GM23248 (cell line): ENCODE measurements around the gene TLX3. TPM values are rescaled to one million over a fixed set of nuclear protein-coding genes. Genes with fewer than 3 reads are reported as not detected.

ENCODE experiments used
- DNase-seq: peaks from one replicate; pipeline ENCODE4 v3.0.0-alpha.2; 2015
- H2AFZ ChIP-seq: fragments of 200-600 bp; sonication (generic); 2 replicates; pipeline ENCODE4 v1.6.1; 2016; ENCODE audit warnings: antibody characterized with exemption
- H3F3A ChIP-seq: fragments of 200-600 bp; sonication (generic); 2 replicates; pipeline ENCODE4 v1.6.1; 2016; ENCODE audit warnings: mild to moderate bottlenecking, antibody characterized with exemption, mixed run types; ENCODE audit not compliant: insufficient read depth
- H3K27ac ChIP-seq: fragments of 200-600 bp; sonication (generic); 2 replicates; pipeline ENCODE4 v1.5.1; 2016; ENCODE audit warnings: mild to moderate bottlenecking
- H3K27me3 ChIP-seq: fragments of 200-600 bp; sonication (generic); replicated peaks from 2 replicates; pipeline ENCODE4 v1.6.1; 2016; ENCODE audit warnings: mild to moderate bottlenecking; ENCODE audit not compliant: insufficient read depth
- H3K36me3 ChIP-seq: fragments of 200-600 bp; sonication (generic); 2 replicates; pipeline ENCODE4 v1.6.1; 2016; ENCODE audit warnings: low read depth, mild to moderate bottlenecking
- H3K4me1 ChIP-seq: fragments of 200-600 bp; sonication (generic); 2 replicates; pipeline ENCODE4 v1.6.1; 2016; ENCODE audit warnings: mild to moderate bottlenecking; ENCODE audit not compliant: insufficient read depth
- H3K4me2 ChIP-seq: fragments of 200-600 bp; sonication (generic); one replicate; pipeline ENCODE4 v1.6.1; 2016; ENCODE audit warnings: mild to moderate bottlenecking; ENCODE audit not compliant: unreplicated experiment
- H3K4me3 ChIP-seq: fragments of 200-600 bp; sonication (generic); 2 replicates; pipeline ENCODE4 v1.5.1; 2016; ENCODE audit warnings: mild to moderate bottlenecking
- H3K79me2 ChIP-seq: fragments of 200-600 bp; sonication (generic); 2 replicates; pipeline ENCODE4 v1.6.1; 2016; ENCODE audit warnings: mild to moderate bottlenecking; ENCODE audit not compliant: insufficient read depth
- H3K9ac ChIP-seq: fragments of 200-600 bp; sonication (generic); 2 replicates; pipeline ENCODE4 v1.6.1; 2016; ENCODE audit warnings: mild to moderate bottlenecking
- H3K9me2 ChIP-seq: fragments of 200-600 bp; sonication (generic); 2 replicates; pipeline ENCODE4 v1.6.1; 2016; ENCODE audit warnings: mixed run types, mild to moderate bottlenecking, moderate library complexity; ENCODE audit not compliant: insufficient read depth
- H3K9me3 ChIP-seq: fragments of 200-600 bp; sonication (generic); one replicate; pipeline ENCODE4 v1.6.1; 2017; ENCODE audit warnings: low read depth
- H4K20me1 ChIP-seq: fragments of 200-600 bp; sonication (generic); 2 replicates; pipeline ENCODE4 v1.6.0; 2016; ENCODE audit not compliant: insufficient read depth
- EZH2 ChIP-seq: fragments of 200-600 bp; sonication (generic); IDR thresholded peaks from 2 replicates; pipeline ENCODE4 v1.6.1; 2018; ENCODE audit warnings: antibody characterized with exemption, mild to moderate bottlenecking; ENCODE audit not compliant: insufficient read depth, poor library complexity, severe bottlenecking
- EZH2phosphoT487 ChIP-seq: fragments of 200-600 bp; sonication (generic); IDR thresholded peaks from 2 replicates; pipeline ENCODE4 v1.6.1; 2018; ENCODE audit warnings: antibody characterized with exemption, moderate library complexity, mild to moderate bottlenecking, low read depth; ENCODE audit not compliant: insufficient read depth
- WGBS, 2 experiments: methylation state at CpG; one replicate each; pipeline ENCODE4 v1.1.6; 2015 to 2017; ENCODE audit warnings: low lambda C conversion rate in 2 of 2, low coverage in 1 of 2; ENCODE audit errors: missing lambda C conversion rate in 2 of 2; 5-methylcytosine and 5-hydroxymethylcytosine counted together
- in situ Hi-C: fragments of 300-500 bp; cut with MboI; formaldehyde crosslinking; loops from 2 replicates; pipeline ENCODE4 v1.15.0; 2020
- polyA plus RNA-seq: library from polyadenylated mRNA; unstranded; fragments of >200 nt; fragmentation: Nextera tagmentation; extraction: Ambion mirVana; gene quantifications from 2 replicates; pipeline ENCODE4 v1.2.1, GENCODE V29; 2016
- total RNA-seq: library from RNA; depleted of rRNA; stranded (reverse); fragments of >200 nt; shearing (Covaris generic); gene quantifications from 2 replicates; pipeline ENCODE4 v1.2.3, GENCODE V29; 2014

TLX3 gene
- total and polyA plus RNA-seq, 2 experiments from 2014 or later = not detected

DNA sequence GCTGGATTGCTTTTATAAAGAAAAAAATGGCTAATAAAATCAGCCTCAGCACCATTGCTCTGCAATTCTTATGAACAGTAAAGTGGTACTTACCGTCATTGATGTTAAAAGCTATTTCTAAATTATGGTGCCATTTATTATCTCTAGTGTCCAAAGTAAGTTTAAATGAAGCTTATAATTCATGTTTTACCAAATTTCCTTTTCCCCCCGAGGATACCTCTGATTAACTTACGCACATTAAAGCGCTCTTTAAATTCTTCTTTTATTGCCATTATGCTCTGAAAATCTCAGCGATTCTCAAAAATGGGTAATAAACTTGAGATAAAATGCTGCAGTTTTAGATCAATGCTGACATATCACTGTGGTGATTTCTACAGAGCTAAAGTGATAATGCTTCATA lies 13.5 kb downstream of the TLX3 start:
- Histone ChIP-seq H3K9ac (no peak overlapping the region), H3K4me2 (no peak overlapping the region), H3K9me2 (no peaks in the 10 kb centered on the region), H3K9me3 (no peaks in the 10 kb centered on the region), H3K4me1 (no peaks in the 10 kb centered on the region), H3K36me3 (no peaks in the 10 kb centered on the region), H3K4me3 (no peak overlapping the region), H3K79me2 (no peaks in the 10 kb centered on the region), H3F3A (no peaks in the 10 kb centered on the region), H3K27me3 (peaks cover 85% of the 10 kb centered on the region), H2AFZ (no peak overlapping the region), H4K20me1 (no peaks in the 10 kb centered on the region), H3K27ac (no peak overlapping the region)
- TF ChIP-seq EZH2phosphoT487 = no peak
- no peak for TF ChIP-seq EZH2
- DNase-seq = no peak
- in situ Hi-C loops = no loop called here
- 66 to 68% methylated on average over 5 of the region's 5 CpGs for WGBS, 2 experiments

DNA sequence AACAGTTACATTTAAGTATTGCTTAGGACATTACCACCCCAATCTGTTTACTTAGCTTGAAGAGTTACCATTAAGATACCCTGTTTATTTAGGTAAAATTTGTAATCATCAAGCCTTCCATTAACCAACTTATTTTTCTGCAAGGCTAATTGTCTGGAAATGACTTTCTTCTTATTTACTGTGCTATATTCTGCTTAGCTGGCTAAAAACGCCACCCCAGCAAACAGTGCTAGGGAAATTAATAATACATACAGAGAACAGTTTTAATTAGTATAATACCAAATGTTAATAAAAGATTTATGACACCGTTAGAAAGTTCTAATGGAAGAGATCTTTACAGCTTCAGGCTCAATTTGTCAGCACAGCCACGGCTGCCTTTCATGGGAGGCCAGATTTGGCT lies 14.0 kb downstream of the TLX3 start:
- H3K27me3 ChIP-seq = peaks cover 85% of the 10 kb centered on the region

DNA sequence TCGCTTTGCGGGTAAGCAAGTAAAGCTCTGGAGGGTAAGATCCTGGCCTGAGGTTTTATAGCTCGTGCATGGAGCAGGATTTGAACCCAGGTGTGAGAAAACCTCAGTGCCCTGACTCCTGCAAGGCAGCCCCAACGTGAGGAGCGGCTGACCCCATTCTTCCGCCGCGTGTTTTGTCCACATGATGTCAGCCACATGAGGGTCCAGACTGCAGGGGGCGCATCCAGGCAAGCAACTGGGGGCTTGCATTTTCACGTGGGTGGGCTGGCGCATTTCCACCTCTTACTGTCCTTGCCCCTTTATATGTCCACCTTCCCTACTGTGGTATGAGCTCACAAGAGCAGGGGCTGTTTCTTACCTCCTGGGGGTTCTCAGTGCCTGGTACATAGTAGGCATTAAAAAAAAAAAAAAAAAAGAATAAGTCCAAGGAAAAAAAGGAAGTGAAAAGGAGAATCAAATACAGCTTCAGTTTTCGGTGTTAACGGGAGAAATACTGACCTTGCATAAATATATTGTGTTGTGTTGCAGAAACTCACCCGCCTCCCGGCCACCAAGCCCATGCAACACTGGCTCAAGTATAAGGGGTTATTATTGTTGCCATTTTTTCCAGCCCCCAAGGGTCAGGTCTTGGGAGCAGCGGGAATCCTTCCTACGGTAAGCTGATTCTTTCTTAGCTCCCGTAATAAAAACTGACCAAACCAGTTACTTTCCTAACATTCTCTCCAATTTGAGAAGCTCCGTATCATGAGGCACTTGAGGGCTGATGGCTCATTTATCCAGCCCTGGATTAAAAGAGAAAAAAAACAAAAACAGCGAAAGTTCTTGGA lies 15.0 kb downstream of the TLX3 start:
- Histone ChIP-seq H3K79me2 (no peaks in the 10 kb centered on the region), H3F3A (no peaks in the 10 kb centered on the region), H3K36me3 (no peaks in the 10 kb centered on the region), H4K20me1 (no peaks in the 10 kb centered on the region), H3K9me2 (no peaks in the 10 kb centered on the region), H3K27me3 (peaks cover 83% of the 10 kb centered on the region), H2AFZ (no peak overlapping the region), H3K9ac (no peak overlapping the region), H3K27ac (no peak overlapping the region), H3K4me2 (no peak overlapping the region), H3K4me3 (no peak overlapping the region), H3K4me1 (no peaks in the 10 kb centered on the region), H3K9me3 (no peaks in the 10 kb centered on the region)
- no peak for TF ChIP-seq EZH2
- TF ChIP-seq EZH2phosphoT487 = no peak
- DNase-seq = no peak
- WGBS, 2 experiments = 38 to 40% methylated on average over 20 of the region's 20 CpGs
- in situ Hi-C loops = no loop called here

More for the DNA sequence above, 14.0 kb downstream of the TLX3 start:
- no peaks in the 10 kb centered on the region for H4K20me1 ChIP-seq
- no peak overlapping the region for H3K9ac ChIP-seq
- no peak overlapping the region for H3K4me3 ChIP-seq
- H2AFZ ChIP-seq = no peak overlapping the region
- no peak overlapping the region for H3K27ac ChIP-seq
- H3K9me2 ChIP-seq = no peaks in the 10 kb centered on the region
- no peaks in the 10 kb centered on the region for H3F3A ChIP-seq
- no peaks in the 10 kb centered on the region for H3K9me3 ChIP-seq
- no peaks in the 10 kb centered on the region for H3K4me1 ChIP-seq
- H3K79me2 ChIP-seq = no peaks in the 10 kb centered on the region
- 32 to 44% methylated on average over 3 of the region's 3 CpGs for WGBS, 2 experiments
- H3K4me2 ChIP-seq = no peak overlapping the region
- DNase-seq = no peak
- no peaks in the 10 kb centered on the region for H3K36me3 ChIP-seq
- TF ChIP-seq EZH2phosphoT487 = no peak
- TF ChIP-seq EZH2 = no peak
- in situ Hi-C loops = no loop called here

DNA sequence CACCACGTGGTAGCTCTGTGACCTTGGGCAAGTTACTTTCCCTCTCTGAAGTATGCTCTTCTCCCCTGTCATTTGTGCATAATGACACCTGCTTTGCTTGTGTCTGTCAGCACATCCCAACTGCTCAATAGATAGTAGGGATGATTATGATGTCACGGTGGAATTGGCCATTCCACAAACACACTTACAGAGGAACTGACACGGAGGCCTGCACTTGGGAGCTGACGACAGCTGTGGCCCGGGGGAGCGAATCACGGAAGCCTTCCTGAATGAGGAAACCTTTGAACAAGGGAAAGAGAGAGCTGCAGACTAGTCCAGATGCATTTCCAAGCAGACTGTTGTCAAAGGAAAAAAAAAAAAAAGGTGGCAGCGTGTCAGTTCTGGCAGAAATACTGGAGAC lies 21.0 kb downstream of the TLX3 start:
- Histone ChIP-seq H3F3A (no peaks in the 10 kb centered on the region), H3K36me3 (no peaks in the 10 kb centered on the region), H3K4me2 (no peak overlapping the region), H2AFZ (no peak overlapping the region), H3K4me3 (no peak overlapping the region), H4K20me1 (no peaks in the 10 kb centered on the region), H3K27me3 (peaks cover 41% of the 10 kb centered on the region), H3K79me2 (no peaks in the 10 kb centered on the region), H3K9me2 (no peaks in the 10 kb centered on the region), H3K9me3 (no peaks in the 10 kb centered on the region), H3K4me1 (no peaks in the 10 kb centered on the region), H3K9ac (no peak overlapping the region), H3K27ac (no peak overlapping the region)
- in situ Hi-C loops = no loop called here
- no peak for DNase-seq
- TF ChIP-seq EZH2phosphoT487 = no peak
- no peak for TF ChIP-seq EZH2
- WGBS, 2 experiments = 45 to 46% methylated on average over 8 of the region's 8 CpGs
